ENCODE data around the gene SLC31A2.

The SLC31A2 gene

DNA sequence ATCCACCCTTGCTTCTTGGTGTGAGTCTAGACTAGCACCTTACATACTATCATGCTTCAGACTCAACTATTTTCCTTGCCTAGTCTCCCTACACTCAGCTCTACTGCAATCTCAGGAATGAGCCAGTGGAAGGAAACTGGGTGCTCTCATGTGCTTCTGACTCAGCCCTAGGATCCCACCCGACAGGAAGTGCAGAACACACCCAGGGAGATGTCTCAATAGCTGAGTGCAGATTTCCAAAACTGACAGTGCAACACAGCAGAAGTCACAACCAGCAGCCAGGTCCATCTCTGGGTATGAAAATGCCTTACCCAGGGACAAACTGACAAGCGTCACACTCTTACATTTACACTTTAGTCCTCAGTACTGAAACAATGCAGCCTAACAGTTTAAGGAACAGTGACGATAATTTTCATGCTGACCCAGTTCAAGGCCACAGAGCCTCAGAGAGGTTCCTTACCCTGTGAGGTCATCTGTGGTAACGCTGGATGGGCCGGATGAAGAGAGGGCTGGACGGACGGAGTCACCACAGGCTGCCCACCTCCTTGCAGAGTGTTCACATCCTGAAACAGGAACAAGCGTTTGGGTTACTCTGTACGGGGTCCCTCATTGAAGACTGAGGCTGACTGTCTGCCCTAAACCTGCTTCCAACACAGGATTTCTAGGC is 37.3 kb downstream of the SLC31A2 start:
- no peak for DNase-seq

- DNase-seq = no peak
Observed at GRCh38 chr9:113192455-113192854, 41.6 kb downstream of the SLC31A2 start.

DNA sequence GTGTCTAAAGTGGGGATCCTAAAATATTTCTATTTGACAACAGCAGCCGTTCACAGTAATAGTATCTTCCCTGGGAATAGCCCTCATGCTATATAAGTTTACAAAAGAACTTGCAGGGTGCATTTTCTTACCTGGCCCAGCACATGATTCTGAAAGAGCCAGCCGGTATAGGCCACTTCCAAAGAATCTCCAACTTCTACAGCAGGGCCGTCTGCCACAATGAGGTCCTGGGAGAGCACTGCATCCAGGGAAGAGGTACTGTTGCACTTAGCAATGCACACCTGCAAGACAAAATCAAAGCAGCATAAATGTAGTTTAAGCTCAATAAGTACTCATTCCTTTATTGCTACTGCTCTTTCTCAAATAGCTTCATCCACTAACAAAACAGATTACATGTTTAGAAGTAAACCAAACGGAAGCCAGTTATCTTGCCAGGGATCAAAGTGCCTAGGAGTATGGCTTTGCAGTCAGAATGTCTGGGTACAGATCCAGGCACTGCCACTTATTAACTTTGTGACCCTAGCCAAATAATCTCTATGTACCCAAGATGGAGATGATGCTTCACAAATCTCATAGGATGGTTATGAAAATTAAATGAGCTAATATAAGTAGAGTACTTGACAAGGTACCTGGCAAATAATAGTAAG is 49.0 kb downstream of the SLC31A2 start:
- DNase-seq = no peak

- no peak for DNase-seq
Observed at GRCh38 chr9:113205432-113205831, 54.6 kb downstream of the SLC31A2 start.

DNA sequence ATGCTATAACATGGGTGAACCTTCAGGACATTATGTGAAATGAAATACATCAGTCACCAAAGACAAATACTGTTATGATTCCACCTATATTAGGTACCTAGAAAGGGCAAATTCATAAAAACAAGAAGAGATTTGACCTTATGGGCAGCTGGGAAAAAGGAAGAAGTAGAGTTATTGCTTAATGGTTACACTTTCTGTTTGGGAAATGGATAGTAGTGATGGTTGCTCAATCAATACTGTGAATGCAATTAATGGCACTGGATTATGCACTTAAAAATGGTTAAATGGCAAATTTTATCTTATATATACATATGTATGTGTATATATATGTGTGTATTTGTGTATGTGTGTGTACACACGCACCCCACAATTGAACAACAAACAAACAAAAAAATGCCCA is 55.1 kb downstream of the SLC31A2 start:
- no peak for DNase-seq

- no peak for DNase-seq
Observed at GRCh38 chr9:113210815-113211214, 60.0 kb downstream of the SLC31A2 start.
